GM13976 (cell line): ENCODE data around the gene CLDN6.
"Not testable (repeated sequence)": the region's sequence is repeated elsewhere in the genome, so short reads cannot be mapped to it uniquely, and the experiment has no call there.

Experiments
- DNase-seq: peaks from one replicate; pipeline ENCODE4 v3.0.0; 2012; ENCODE audit warnings: low spot score
- CTCF ChIP-seq: IDR thresholded peaks from 2 replicates; pipeline ENCODE4 v1.5.1; 2012; ENCODE audit warnings: borderline replicate concordance, mild to moderate bottlenecking; ENCODE audit not compliant: insufficient read depth; ENCODE audit errors: extremely low read depth, missing control alignments, control extremely low read depth
- in situ Hi-C: fragments of 300-500 bp; cut with MboI; formaldehyde crosslinking; loops from one replicate; pipeline ENCODE4 v1.12.0; 2022; ENCODE audit warnings: low sequenced_read_pairs, mixed read lengths, inconsistent platforms; ENCODE audit not compliant: unreplicated experiment

CLDN6 gene

DNA sequence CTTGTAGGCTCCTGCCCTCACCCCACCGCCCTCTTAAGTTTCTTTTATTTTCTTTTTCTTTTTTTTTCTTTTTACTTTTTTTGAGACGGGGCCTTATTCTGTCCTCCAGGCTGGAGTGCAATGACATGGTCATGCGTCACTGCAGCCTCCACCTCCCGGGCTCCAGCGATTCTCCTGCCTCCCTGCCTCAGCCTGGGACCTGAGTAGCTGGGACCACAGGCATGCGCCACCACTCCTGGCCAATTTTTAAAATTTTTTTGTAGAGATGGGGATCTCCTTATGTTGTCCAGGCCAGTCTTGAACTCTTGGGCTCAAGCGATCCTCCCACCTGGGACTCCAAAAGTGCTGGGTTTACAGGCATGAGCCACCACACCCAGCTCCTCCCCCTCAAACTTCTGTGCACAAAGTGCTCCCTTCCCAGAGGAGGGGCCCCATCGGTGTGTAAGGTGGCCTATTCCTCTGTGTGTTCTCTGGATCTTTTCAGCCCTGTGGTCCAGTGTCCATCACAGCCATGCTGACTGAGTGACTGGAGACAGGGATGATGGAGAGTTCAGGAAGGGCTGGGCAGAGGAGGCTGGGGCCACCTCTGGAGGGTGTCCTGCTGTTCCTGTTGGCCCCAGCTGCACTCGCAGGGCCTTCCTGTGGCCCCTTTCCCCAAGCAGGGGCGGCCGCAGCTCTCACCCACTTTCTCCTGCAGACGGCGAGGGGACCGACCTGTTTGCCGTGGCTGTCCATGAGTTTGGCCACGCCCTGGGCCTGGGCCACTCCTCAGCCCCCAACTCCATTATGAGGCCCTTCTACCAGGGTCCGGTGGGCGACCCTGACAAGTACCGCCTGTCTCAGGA lies 38.6 kb upstream of the CLDN6 start:
- TF ChIP-seq CTCF, result no peak
- in situ Hi-C loops, result no loop called here
- no peak for DNase-seq

- in situ Hi-C loops, DNase-seq: not testable (repeated sequence)
Observed at GRCh38 chr16:3055734-3056115, 37.7 kb upstream of the CLDN6 start.

DNA sequence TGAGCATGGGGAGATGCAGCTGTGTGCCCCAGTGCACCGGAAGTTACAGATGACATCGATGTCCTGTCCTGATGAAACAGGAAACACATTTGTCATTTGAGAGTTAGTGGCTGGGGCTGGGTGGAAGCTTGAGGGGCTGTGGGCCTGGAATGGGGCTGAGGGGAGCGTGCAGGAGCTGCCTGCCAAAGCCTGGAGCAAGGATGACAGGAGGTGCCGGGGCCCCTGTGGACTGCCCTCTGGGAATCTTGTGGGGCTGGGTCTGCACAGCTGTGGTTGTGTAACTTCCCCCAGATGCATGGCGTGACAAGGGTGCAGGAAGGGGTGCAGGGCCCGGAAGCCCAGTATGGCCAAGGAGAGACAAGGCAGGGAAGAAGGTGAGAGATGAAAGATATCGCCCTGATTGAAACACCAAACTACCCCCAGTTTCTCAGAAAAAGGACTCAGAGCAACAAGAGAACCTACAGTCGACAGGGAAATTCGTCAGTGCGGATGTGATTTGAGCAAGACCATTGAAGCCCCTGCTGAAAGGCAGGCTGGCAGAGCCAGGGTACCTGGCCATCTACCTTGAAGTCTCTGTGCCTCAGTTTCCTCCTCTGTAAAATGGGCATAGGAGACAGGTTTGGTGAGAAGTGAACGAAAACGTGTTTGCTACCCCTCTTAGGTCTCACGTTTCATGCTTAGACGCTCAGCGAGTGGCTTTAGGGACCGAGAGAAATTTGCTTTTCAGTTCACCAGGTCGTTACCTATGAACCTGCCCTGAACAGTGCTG lies 37.2 kb upstream of the CLDN6 start:
- in situ Hi-C loops, result no loop called here
- peak; percentile 19 for DNase-seq

DNA sequence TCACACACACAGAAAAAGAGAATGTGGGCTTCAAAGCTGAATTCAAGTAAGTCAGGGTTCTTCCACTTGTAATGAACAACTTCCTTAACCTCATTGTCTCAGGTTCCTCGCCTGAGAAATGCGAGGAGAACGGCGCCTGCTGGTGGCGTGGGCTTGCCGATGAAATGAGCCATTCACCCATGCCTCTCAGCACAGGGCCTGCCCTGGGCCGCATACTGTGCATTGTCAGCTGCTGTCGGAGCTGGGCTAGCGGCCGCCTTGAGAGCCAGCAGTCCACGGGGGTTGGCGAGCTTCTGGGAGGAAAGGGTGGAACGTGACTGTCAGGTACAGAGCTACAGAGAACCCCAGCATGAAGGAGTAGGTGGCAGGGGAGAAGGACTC lies 35.3 kb upstream of the CLDN6 start:
- DNase-seq, in situ Hi-C loops: not testable (repeated sequence)

More for the DNA sequence above, 37.2 kb upstream of the CLDN6 start:
- TF ChIP-seq CTCF, result no peak

GRCh38 chr16:3052571-3053329 lies 34.8 kb upstream of the CLDN6 start:
- DNase-seq, in situ Hi-C loops: not testable (repeated sequence)

- no peak for TF ChIP-seq CTCF
- no peak for DNase-seq
- in situ Hi-C loops, result no loop called here
Observed at GRCh38 chr16:3051494-3051893, 33.5 kb upstream of the CLDN6 start.

- in situ Hi-C loops, result no loop called here
- no peak for DNase-seq
- no peak for TF ChIP-seq CTCF
Observed at GRCh38 chr16:3051009-3051408, 33.0 kb upstream of the CLDN6 start.

DNA sequence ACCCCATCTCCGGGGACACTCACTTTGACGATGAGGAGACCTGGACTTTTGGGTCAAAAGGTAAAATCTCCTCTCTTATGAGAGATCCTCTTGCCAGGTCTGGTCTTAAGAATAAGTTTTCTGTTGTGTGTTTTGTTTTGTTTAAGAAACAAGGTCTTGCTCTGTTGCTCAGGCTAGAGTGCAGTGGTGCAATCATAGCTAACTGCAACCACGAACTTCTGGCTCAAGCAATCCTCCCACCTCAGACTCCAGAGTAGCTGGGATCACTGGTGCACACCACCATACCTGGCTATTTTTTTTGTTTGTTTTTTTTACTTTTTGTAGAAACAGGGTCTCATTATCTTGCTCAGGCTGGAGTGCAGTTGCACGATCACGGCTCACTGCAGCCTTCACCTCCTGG lies 32.5 kb upstream of the CLDN6 start:
- no peak for DNase-seq
- TF ChIP-seq CTCF, result no peak
- in situ Hi-C loops, result no loop called here
